ENCODE measurements around the gene HMOX1. TPM values are rescaled to one million over a fixed set of nuclear protein-coding genes. Genes with fewer than 3 reads are reported as not detected.

The HMOX1 gene
- total and polyA plus RNA-seq, 2 of the 13 experiments (the other 11 are each of a cell fraction or from before 2014, with no cell fraction given), result 53.6 to 67.4 TPM

GRCh38 chr22:35398591-35398973 lies 17.7 kb downstream of the HMOX1 start:
- intact Hi-C loops (cut with micrococcal nuclease; ENCODE audit: unreplicated experiment) (loop anchor here (5.0 kb wide), 1 partner anchor 46 kb away; no protein-coding TSS in a partner anchor), in situ Hi-C loops (cut with HindIII; ENCODE audit: extremely low pct_ligation_motif_present, low pct_unique_long_range_greater_than_20kb) (no loop called here)
- FAIRE-seq (no peak), ATAC-seq (no peak), DNase-seq (ENCODE audit: low spot score) (no peak)
- ChIA-PET CTCF (ENCODE audit: low intra/inter-chr PET ratio, low total read pairs) (no interaction called here), POLR2A (interaction anchor here (0.5 to 2.0 kb wide), 3 partner anchors 26 to 86 kb away, joined by 3 to 7 read pairs (median 3); no protein-coding TSS in a partner anchor)
- no TSS peak for BruUV-seq (replicated peaks)
- Histone ChIP-seq H3K4me3 (replicated peaks in 1 of 3; ENCODE audit: insufficient read depth in 1 of 3, low read depth in 2 of 3, low read length in 3 of 3) (no peak overlapping the region), H2AFZ (ENCODE audit: low read length) (no peak overlapping the region), H3K9ac (ENCODE audit: insufficient read depth, low read depth, low read length) (no peak overlapping the region), H3K9me3 (ENCODE audit: low read length) (no peaks in the 10 kb centered on the region), H3K4me1 (ENCODE audit: insufficient read depth, low read length) (peaks cover 73% of the 10 kb centered on the region), H3K27me3 (ENCODE audit: control insufficient read depth in 1 of 2, insufficient read depth in 2 of 2, low read length in 2 of 2) (no peaks in the 10 kb centered on the region), H3K27ac (ENCODE audit: extremely low read length, insufficient read depth, low read length) (peak overlapping the region; percentile 80), H3K36me3 (replicated peaks in 1 of 2; ENCODE audit: control insufficient read depth in 1 of 2, insufficient read depth in 2 of 2, low read length in 2 of 2) (peaks cover 6 to 10% of the 10 kb centered on the region in 2 experiments; a peak in 3 of 5 replicates), H3K79me2 (ENCODE audit: insufficient read depth, low read length) (peaks cover 10% of the 10 kb centered on the region), H4K20me1 (ENCODE audit: insufficient read depth, low read length) (no peaks in the 10 kb centered on the region), H3K4me2 (ENCODE audit: low read depth, low read length) (no peak overlapping the region)
- 99% methylated on average over 4 of the region's 4 CpGs for WGBS (ENCODE audit: low lambda C conversion rate)
- TF ChIP-seq ZNF121 (CRISPR knock-in tag; IDR thresholded peaks at IDR 0.05) (peak; percentile 94), ZMYM3 (CRISPR knock-in tag; IDR thresholded peaks at IDR 0.05) (peak; percentile 42; the same call in 1 of the 2 replicates), SUZ12 (IDR thresholded peaks at IDR 0.05; ENCODE audit: low read depth, low read length) (no peak)

GRCh38 chr22:35399114-35399677 lies 18.3 kb downstream of the HMOX1 start:
- Histone ChIP-seq H3K4me1 (ENCODE audit: insufficient read depth, low read length) (peaks cover 73% of the 10 kb centered on the region), H3K27me3 (ENCODE audit: control insufficient read depth in 1 of 2, insufficient read depth in 2 of 2, low read length in 2 of 2) (no peaks in the 10 kb centered on the region), H3K9me3 (ENCODE audit: low read length) (no peaks in the 10 kb centered on the region), H3K9ac (ENCODE audit: insufficient read depth, low read depth, low read length) (peak overlapping the region; percentile 90), H3K79me2 (ENCODE audit: insufficient read depth, low read length) (peaks cover 10% of the 10 kb centered on the region), H3K4me2 (ENCODE audit: low read depth, low read length) (peak overlapping the region; percentile 69), H3K4me3 (replicated peaks in 1 of 3; ENCODE audit: insufficient read depth in 1 of 3, low read depth in 2 of 3, low read length in 3 of 3) (peak overlapping the region; percentile 49 to 97 (median 89); a peak in 5 of 6 replicates), H2AFZ (ENCODE audit: low read length) (no peak overlapping the region), H3K36me3 (replicated peaks in 1 of 2; ENCODE audit: control insufficient read depth in 1 of 2, insufficient read depth in 2 of 2, low read length in 2 of 2) (peaks cover 3 to 14% of the 10 kb centered on the region in 2 experiments; a peak in 3 of 5 replicates), H3K27ac (ENCODE audit: extremely low read length, insufficient read depth, low read length) (peak overlapping the region; percentile 80), H4K20me1 (ENCODE audit: insufficient read depth, low read length) (no peaks in the 10 kb centered on the region)
- POLR2A ChIA-PET, result interaction anchor here (0.5 kb wide), 1 partner anchor 38 kb away, joined by 3 read pairs; no protein-coding TSS in a partner anchor
- in situ Hi-C loops (cut with HindIII; ENCODE audit: extremely low pct_ligation_motif_present, low pct_unique_long_range_greater_than_20kb) (no loop called here), intact Hi-C loops (cut with micrococcal nuclease; ENCODE audit: unreplicated experiment) (loop anchor here (5.0 kb wide), 1 partner anchor 47 kb away; no protein-coding TSS in a partner anchor)
- ATAC-seq, result no peak
- DNase-seq (ENCODE audit: low spot score), result no peak
- CTCF ChIA-PET (ENCODE audit: low intra/inter-chr PET ratio, low total read pairs), result interaction anchor here (1.1 kb wide), 1 partner anchor 49 kb away, joined by 3 read pairs; no protein-coding TSS in a partner anchor
- 86% methylated on average over 24 of the region's 24 CpGs for WGBS (ENCODE audit: low lambda C conversion rate)
- BruUV-seq (replicated peaks), result TSS peak; percentile 95
- no peak for FAIRE-seq
- TF ChIP-seq ZBTB38 (CRISPR knock-in tag; IDR thresholded peaks at IDR 0.05) (0 out of 2 replicates have a peak, but pooled peaks have one; percentile 38), ZNF160 (CRISPR knock-in tag; IDR thresholded peaks at IDR 0.05) (no peak), ZNF543 (CRISPR knock-in tag; IDR thresholded peaks at IDR 0.05) (peak; percentile 13; the same call in 1 of the 2 replicates), ZZZ3 (CRISPR knock-in tag; IDR thresholded peaks at IDR 0.05; ENCODE audit: borderline replicate concordance) (no peak), ZBTB46 (CRISPR knock-in tag; IDR thresholded peaks at IDR 0.05; ENCODE audit: borderline replicate concordance) (no peak), ZFP90 (CRISPR knock-in tag; IDR thresholded peaks at IDR 0.05; ENCODE audit: borderline replicate concordance) (no peak), ZBTB33 (CRISPR knock-in tag; IDR thresholded peaks at IDR 0.05) (peak; percentile 80), RFX1 (IDR thresholded peaks at IDR 0.05) (no peak), HNRNPUL1 (IDR thresholded peaks at IDR 0.05; ENCODE audit: low read depth, low read length) (no peak), ZNF362 (CRISPR knock-in tag; IDR thresholded peaks at IDR 0.05; ENCODE audit: borderline replicate concordance) (peak; percentile 40; the same call in 1 of the 2 replicates), ZNF121 (CRISPR knock-in tag; IDR thresholded peaks at IDR 0.05) (no peak)
